ENCODE measurements around the gene DRAM2. TPM values are rescaled to one million over a fixed set of nuclear protein-coding genes. Genes with fewer than 3 reads are reported as not detected.
A peak's percentile ranks its signal among the peaks of the same experiment; 100 is the strongest.

The DRAM2 gene
- total and polyA plus RNA-seq, 8 donors = 2.6 to 420 (median 37.4) TPM

DNA sequence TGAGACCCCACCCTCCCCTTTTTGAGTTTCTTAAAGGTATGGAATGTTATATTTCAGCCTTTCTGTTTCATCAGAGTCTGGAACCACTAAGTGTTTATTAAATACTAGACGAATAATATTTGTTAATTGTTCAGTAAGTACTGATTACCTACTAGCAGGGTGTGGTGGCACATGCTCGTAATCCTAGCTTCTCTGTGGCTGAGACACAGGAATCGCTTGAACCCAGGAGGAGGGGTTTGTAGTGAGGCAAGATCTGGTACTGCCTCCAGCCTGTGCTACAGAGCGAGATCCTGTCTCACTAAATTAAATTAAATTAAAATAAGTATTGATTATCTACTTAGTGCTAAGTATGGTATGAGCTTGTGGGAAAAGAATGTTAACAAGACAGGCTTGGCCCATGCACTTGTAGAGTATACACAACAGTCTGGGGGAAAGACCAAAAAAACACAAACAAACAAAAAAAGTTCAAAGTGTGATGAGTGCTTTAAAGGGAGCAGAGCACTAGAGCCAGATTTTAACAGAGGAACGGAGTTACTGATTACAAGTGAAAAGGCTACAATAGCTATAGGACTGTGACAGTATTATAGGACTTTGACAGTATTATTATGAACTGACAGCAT, 2.6 kb upstream of the DRAM2 start:
- Histone ChIP-seq H3K9me3 (no peaks in the 10 kb centered on the region), H3K27me3 (no peaks in the 10 kb centered on the region), H3K27ac (no peak overlapping the region), H3K4me1 (peaks cover 18 to 64% (median 46%) of the 10 kb centered on the region in 4 donors), H3K36me3 (peaks cover 0 to 6% (median under 1%) of the 10 kb centered on the region in 4 donors), H3K4me3 (peak overlapping the region in 2 of 4 donors; percentile 4 to 20)
- intact Hi-C loops (cut with DNase I; ENCODE audit: low total_unique reads) = no loop called here
- DNase-seq = peak in 1 of 2 donors; percentile 39
- WGBS, 5 donors = 36 to 52% (median 45%) methylated on average over 5 of the region's 5 CpGs
- no peak for TF ChIP-seq EP300 (IDR thresholded peaks at IDR 0.05)
- TF ChIP-seq, protein P1, sequence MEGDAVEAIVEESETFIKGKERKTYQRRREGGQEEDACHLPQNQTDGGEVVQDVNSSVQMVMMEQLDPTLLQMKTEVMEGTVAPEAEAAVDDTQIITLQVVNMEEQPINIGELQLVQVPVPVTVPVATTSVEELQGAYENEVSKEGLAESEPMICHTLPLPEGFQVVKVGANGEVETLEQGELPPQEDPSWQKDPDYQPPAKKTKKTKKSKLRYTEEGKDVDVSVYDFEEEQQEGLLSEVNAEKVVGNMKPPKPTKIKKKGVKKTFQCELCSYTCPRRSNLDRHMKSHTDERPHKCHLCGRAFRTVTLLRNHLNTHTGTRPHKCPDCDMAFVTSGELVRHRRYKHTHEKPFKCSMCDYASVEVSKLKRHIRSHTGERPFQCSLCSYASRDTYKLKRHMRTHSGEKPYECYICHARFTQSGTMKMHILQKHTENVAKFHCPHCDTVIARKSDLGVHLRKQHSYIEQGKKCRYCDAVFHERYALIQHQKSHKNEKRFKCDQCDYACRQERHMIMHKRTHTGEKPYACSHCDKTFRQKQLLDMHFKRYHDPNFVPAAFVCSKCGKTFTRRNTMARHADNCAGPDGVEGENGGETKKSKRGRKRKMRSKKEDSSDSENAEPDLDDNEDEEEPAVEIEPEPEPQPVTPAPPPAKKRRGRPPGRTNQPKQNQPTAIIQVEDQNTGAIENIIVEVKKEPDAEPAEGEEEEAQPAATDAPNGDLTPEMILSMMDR (IDR thresholded peaks at IDR 0.05) = no peak
- no peak for TF ChIP-seq POLR2AphosphoS5 (IDR thresholded peaks at IDR 0.05)
- no peak for TF ChIP-seq POLR2A (IDR thresholded peaks at IDR 0.05)

DNA sequence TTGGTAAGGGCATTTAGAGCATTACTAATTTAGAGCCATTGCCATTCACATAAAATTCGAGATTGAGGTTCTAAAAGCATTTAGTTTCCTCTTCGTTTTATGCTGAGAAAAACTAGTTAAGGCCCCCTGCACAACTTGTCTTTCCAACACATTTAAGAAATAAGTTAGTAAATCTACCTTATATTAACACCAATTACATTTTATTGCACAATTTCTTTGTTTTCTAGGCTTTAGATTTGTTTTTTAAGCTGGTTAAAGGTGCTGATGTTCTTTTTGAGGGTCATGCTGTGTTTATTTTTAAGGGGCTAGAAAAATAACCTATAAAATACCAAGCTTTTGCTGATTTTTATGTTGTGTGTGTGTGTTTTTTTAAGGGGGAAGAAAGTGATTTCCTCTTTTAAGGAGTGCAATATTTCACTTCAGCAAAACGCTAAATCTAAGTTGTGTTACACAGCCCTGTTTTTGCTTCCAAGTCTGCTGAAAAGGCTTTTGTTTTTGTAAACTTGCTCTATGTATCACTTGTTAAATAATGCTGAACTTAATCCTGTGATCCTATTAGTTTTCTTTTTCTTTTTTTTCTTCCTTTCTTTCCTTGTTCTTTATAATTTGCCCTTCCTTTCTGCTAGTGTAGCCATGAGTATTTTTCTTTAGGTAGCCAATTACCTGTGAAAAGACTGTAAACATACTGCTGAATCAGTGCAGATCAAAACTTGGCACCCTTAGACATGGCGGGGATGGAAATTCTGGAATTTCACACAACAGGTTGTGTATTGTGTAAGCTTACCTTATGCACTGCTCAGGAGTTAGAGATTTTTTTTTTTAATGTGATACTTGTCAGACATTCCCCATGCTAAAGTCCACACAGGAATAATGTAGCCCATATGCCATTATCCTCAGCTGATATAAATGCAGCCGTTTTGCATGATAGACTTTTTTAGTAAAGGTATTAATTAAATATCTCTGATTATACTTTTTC, 1.6 kb upstream of the DRAM2 start:
- no peak for TF ChIP-seq POLR2A (IDR thresholded peaks at IDR 0.05)
- TF ChIP-seq EP300 (IDR thresholded peaks at IDR 0.05) = no peak
- TF ChIP-seq, protein P1 (IDR thresholded peaks at IDR 0.05) = no peak
- TF ChIP-seq POLR2AphosphoS5 (IDR thresholded peaks at IDR 0.05) = no peak
- no peaks in the 10 kb centered on the region for H3K9me3 ChIP-seq
- no peaks in the 10 kb centered on the region for H3K27me3 ChIP-seq
- peaks cover 0 to 16% (median 2%) of the 10 kb centered on the region in 4 donors for H3K36me3 ChIP-seq
- WGBS, 5 donors = 23 to 28% (median 26%) methylated on average over 5 of the region's 5 CpGs
- H3K4me1 ChIP-seq = peaks cover 18 to 55% (median 44%) of the 10 kb centered on the region in 4 donors
- intact Hi-C loops (cut with DNase I; ENCODE audit: low total_unique reads) = no loop called here
- peak overlapping the region; percentile 85 to 96 (median 92) for H3K4me3 ChIP-seq
- peak overlapping the region in 2 of 5 donors; percentile 97 for H3K27ac ChIP-seq
- peak in 1 of 2 donors; percentile 23 for DNase-seq

DNA sequence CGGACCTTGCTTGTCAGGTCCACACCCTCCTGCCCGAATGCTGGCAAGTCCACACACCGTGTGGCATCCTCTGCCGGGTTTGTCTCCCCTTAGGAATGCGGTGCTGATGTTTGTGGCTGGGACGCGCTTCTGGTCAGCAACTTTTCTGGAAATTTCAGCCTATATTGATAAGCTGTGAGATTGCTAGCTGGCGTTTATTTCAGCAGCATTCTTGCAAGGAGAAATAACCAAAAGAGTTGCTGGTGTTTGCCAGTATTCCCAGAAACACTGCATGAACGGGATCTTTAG, 731 bp upstream of the DRAM2 start:
- peaks cover 18 to 46% (median 41%) of the 10 kb centered on the region in 4 donors for H3K4me1 ChIP-seq
- no peaks in the 10 kb centered on the region for H3K27me3 ChIP-seq
- H3K4me3 ChIP-seq = peak overlapping the region; percentile 85 to 96 (median 92)
- TF ChIP-seq POLR2A (IDR thresholded peaks at IDR 0.05) (no peak), POLR2AphosphoS5 (IDR thresholded peaks at IDR 0.05) (no peak), EP300 (IDR thresholded peaks at IDR 0.05) (no peak)
- TF ChIP-seq, protein P1 (IDR thresholded peaks at IDR 0.05) = no peak
- peak overlapping the region; percentile 78 to 97 (median 95) for H3K27ac ChIP-seq
- WGBS, 5 donors = 0% methylated on average over 6 to 9 of the region's 9 CpGs
- peaks cover 3 to 23% (median 10%) of the 10 kb centered on the region in 4 donors for H3K36me3 ChIP-seq
- peak in 1 of 2 donors; percentile 58 for DNase-seq
- intact Hi-C loops (cut with DNase I; ENCODE audit: low total_unique reads) = no loop called here
- no peaks in the 10 kb centered on the region for H3K9me3 ChIP-seq

DNA sequence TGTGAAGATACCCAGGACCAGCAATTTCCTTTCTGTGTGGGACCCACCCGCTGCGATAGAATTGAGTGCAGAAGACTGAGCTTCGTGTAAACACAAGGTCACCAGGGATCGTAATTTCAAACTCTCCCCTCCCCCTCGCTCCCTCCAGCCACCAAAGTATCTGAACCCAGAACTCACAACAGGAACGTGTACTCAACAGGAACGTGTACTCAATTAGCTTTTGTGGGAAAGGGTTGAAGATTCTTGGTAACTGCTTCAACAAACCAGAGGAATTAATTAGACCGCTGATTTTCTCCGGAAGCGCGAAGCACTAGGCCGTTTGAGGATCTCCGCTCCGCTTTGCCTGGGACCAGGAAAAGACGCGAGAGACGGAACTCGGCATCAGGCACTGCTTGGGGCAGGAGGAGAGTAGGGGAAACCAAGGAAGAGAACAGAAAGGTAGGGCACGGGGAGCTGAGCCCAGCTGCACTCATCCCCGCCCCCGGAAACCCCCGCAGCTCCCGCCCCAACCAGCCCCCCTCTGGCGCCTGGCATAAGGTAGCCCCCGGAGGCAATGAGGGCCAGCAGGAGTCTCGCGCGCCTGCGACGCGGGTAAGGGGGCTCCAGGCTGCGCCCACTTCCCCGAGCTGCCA, 453 bp downstream of the DRAM2 start:
- intact Hi-C loops (cut with DNase I; ENCODE audit: low total_unique reads) = no loop called here
- TF ChIP-seq EP300 (IDR thresholded peaks at IDR 0.05) (no peak), POLR2A (IDR thresholded peaks at IDR 0.05) (no peak), POLR2AphosphoS5 (IDR thresholded peaks at IDR 0.05) (no peak)
- TF ChIP-seq, protein P1 (IDR thresholded peaks at IDR 0.05) = no peak
- WGBS, 5 donors = 0 to 1% (median 0%) methylated on average over 23 to 33 of the region's 33 CpGs
- H3K36me3 ChIP-seq = peaks cover 3 to 26% (median 18%) of the 10 kb centered on the region in 4 donors
- H3K9me3 ChIP-seq = no peaks in the 10 kb centered on the region
- H3K27ac ChIP-seq = peak overlapping the region; percentile 78 to 97 (median 95)
- peak; percentile 30 to 85 for DNase-seq
- peaks cover 18 to 46% (median 41%) of the 10 kb centered on the region in 4 donors for H3K4me1 ChIP-seq
- H3K27me3 ChIP-seq = no peaks in the 10 kb centered on the region
- H3K4me3 ChIP-seq = peak overlapping the region; percentile 85 to 96 (median 92)
